Measurements from ENCODE around the gene PTRHD1.
"Not testable (repeated sequence)": the region's sequence is repeated elsewhere in the genome, so short reads cannot be mapped to it uniquely, and the experiment has no call there.

PTRHD1 gene

GRCh38 chr2:24792874-24793760 lies at the start of gene PTRHD1, which contains the start of gene CENPO:
Gene PTRHD1 (minus strand): TSS chr2:24793391. CDS start chr2:24793377, 14 bp downstream.
Gene CENPO (plus strand): TSS chr2:24793425. CDS start chr2:24793920, 495 bp downstream.
- peak; percentile 87 for DNase-seq

GRCh38 chr2:24842081-24843050 lies 49.2 kb upstream of the PTRHD1 start:
- no peak for DNase-seq

- DNase-seq = no peak
Observed at GRCh38 chr2:24840962-24841945, 48.1 kb upstream of the PTRHD1 start.

GRCh38 chr2:24840164-24840869 lies 47.1 kb upstream of the PTRHD1 start:
- no peak for DNase-seq

- DNase-seq = no peak
Observed at GRCh38 chr2:24839729-24840128, 46.5 kb upstream of the PTRHD1 start.

- DNase-seq = no peak
Observed at GRCh38 chr2:24838541-24838940, 45.4 kb upstream of the PTRHD1 start.

- DNase-seq = no peak
Observed at GRCh38 chr2:24837996-24838513, 44.9 kb upstream of the PTRHD1 start.

- DNase-seq = no peak
Observed at GRCh38 chr2:24836706-24837105, 43.5 kb upstream of the PTRHD1 start.

- no peak for DNase-seq
Observed at GRCh38 chr2:24836206-24836605, 43.0 kb upstream of the PTRHD1 start.

GRCh38 chr2:24835411-24835810 lies 42.2 kb upstream of the PTRHD1 start:
- DNase-seq = not testable (repeated sequence)

- no peak for DNase-seq
Observed at GRCh38 chr2:24834733-24835395, 41.7 kb upstream of the PTRHD1 start.

GRCh38 chr2:24833821-24834732 lies 40.9 kb upstream of the PTRHD1 start:
- DNase-seq = no peak

GRCh38 chr2:24832931-24833701 lies 39.9 kb upstream of the PTRHD1 start:
- no peak for DNase-seq

GRCh38 chr2:24832521-24832920 lies 39.3 kb upstream of the PTRHD1 start:
- no peak for DNase-seq

GRCh38 chr2:24832073-24832461 lies 38.9 kb upstream of the PTRHD1 start:
- no peak for DNase-seq

- DNase-seq = no peak
Observed at GRCh38 chr2:24831221-24832072, 38.3 kb upstream of the PTRHD1 start.

GRCh38 chr2:24830786-24831185 lies 37.6 kb upstream of the PTRHD1 start:
- no peak for DNase-seq

GRCh38 chr2:24830351-24830750 lies 37.2 kb upstream of the PTRHD1 start:
- no peak for DNase-seq
